HL-60/S4 treated with phorbol 12-myristate 13-acetate at 8.2 ng/mL for 4 days and 3 days (cell line): ENCODE data around the gene MYLK.
"Not testable (repeated sequence)": the region's sequence is repeated elsewhere in the genome, so short reads cannot be mapped to it uniquely, and the experiment has no call there.

ENCODE experiments used
- in situ Hi-C: fragments of 300-500 bp; cut with MboI; formaldehyde crosslinking; loops from 2 replicates; pipeline ENCODE4 v1.15.0; 2022; ENCODE audit warnings: low sequenced_read_pairs

Gene MYLK

DNA sequence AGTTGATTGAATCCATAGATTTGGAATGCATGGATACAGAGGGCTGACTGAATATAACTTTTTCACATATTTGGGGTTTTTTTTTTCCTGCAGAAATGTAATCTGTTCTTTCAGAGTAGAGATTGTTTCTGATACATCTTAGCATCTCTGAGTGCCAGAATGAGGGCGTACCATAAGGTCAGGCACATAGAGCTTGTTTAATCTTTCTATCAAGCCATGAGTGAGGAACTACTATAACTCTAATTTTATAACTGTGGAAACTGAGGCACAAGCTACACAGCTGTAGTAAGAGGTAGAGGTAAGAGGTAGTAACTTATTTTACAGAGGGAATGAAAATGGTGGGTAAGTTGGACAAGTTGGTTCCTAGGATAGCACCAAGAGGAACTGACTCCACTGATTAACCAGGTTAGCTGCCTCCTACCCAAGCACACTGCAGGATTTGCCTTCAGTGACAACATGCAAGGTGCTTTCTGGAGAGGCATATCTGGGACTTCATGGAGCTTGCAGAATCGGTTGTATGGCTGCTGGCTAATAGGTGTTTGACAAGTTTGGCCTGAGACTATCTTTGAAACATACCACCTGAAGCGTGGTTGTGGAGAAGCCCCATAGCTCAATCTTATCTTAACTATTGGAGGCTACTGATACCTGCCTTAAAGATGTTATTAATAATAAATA is 275.7 kb downstream of the MYLK start:
- in situ Hi-C loops, result no loop called here

DNA sequence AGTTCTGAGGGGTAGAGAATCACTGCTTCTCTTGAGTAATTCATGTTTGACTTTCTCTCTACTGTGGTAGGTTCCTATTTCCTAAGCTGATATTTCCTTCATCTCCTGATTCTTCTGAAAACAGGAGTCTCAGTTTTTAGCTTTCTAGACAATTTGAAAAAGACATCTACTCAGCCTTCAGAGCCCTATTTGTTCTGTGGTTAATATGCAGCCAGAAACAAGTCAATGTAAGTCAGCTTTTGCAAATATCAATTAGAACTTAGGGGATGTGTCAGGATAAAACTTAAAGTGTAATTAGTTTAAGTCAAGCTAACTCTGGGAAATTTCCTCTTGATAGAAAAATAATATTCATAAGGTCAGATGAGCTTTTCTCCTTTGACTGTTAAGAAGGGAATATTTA is 277.6 kb downstream of the MYLK start:
- in situ Hi-C loops, result no loop called here

- in situ Hi-C loops, result no loop called here
Measured at GRCh38 chr3:123605789-123606234, 278.3 kb downstream of the MYLK start.

- in situ Hi-C loops, result not testable (repeated sequence)
Measured at GRCh38 chr3:123603153-123603552, 281.0 kb downstream of the MYLK start.

- in situ Hi-C loops, result no loop called here
Measured at GRCh38 chr3:123602325-123602724, 281.8 kb downstream of the MYLK start.

DNA sequence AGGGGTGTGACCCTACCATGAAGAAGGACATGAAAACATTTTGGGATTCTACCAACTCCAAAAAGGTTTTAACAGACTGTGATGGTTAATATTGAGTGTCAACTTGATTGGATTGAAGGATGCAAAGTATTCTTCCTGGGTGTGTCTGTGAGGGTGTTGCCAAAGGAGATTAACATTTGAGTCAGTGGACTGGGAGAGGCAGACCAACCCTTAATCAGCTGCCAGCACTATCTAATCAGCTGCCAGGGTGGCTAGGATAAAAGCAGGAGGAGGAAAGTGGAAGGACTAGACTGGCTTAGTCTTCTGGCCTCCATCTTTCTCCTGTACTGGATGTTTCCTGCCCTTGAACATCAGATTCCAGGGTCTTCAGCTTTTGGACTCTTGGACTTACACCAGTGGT is 283.3 kb downstream of the MYLK start:
- in situ Hi-C loops, result not testable (repeated sequence)

DNA sequence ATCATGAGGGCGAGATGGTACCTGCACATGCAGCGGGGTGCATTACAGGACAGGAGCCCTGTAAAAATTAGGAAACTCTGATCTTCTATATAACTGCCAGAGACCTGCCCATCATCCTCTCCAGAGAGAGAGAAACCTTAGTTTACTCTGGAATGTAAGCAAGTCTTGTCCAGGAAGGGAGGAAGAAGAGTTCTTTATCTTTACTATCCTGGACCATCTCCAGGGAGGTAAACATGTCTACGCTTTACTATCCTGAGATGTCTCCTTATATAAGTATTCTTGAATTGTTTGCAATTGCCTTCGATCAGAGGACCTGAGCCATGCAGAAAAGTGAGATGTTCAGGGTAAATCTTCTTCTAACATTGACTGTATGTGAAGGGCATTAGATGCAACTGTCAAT is 286.6 kb downstream of the MYLK start:
- in situ Hi-C loops, result no loop called here

- in situ Hi-C loops, result no loop called here
Measured at GRCh38 chr3:123595396-123596180, 288.5 kb downstream of the MYLK start.

GRCh38 chr3:123593381-123593780 is 290.8 kb downstream of the MYLK start:
- in situ Hi-C loops, result no loop called here

- in situ Hi-C loops, result no loop called here
Measured at GRCh38 chr3:123590685-123591450, 293.3 kb downstream of the MYLK start.

GRCh38 chr3:123587401-123587800 is 296.7 kb downstream of the MYLK start:
- in situ Hi-C loops, result no loop called here

DNA sequence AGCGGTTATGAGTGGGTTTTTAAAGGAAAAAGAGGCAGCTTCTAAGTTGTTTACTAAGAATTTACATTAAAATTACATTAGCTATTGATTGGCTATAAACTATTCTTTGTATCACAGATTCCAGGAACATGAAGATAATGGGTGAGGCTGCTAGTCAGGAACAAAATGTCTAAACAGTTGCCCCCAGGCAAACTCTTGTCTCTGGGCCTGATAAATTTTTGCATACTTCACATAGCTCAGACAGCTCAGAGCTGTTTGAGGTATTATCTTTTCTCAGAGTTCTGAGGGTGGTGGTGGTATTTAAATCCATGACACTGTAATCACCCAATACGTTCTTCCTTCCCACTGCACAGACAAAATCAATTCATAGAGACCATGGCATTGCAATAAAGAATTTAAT is 297.2 kb downstream of the MYLK start:
- in situ Hi-C loops, result no loop called here

DNA sequence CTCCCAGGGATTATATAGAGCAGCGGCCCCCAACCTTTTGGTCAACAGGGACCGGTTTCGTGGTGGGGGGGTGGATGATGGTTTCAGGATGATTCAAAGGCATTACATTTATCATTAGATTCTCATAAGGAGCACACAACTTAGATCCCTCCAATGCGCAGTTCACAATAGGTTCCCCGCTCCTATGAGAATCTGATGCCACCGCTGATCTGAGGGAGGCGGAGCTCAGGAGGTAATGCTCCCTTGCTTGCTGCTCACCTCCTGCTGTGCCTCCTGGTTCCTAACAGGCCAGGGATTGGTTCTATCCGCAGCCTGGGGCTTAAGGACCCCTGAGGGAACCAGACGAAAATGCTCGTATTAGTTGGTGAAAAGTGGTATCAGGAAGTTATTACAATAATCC is 298.0 kb downstream of the MYLK start:
- in situ Hi-C loops, result no loop called here

- in situ Hi-C loops, result no loop called here
Measured at GRCh38 chr3:123584988-123585937, 298.9 kb downstream of the MYLK start, which contains the start of gene HACD2. Gene HACD2 (minus strand): TSS chr3:123585053. CDS start chr3:123585027, 26 bp downstream.

GRCh38 chr3:123584284-123584987 is 299.7 kb downstream of the MYLK start:
- in situ Hi-C loops, result no loop called here

DNA sequence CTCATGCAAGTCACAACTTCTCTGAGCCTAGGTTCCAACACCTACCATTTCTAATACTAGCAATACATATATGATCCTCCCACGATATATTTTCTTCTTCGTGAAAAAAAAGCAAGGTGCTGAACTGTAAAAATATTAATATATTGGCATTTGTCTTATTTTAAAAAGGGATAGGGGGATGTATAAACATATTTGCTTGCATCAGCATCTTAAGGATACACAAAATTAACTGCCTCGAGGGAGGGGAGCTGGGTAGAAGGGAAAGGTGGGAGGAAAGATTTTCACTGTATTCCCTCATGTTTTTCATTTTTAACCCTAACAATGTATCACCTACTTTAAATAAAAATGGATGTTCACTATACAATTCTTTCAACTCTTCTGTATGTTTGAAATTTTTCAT is 300.6 kb downstream of the MYLK start:
- in situ Hi-C loops, result no loop called here

- in situ Hi-C loops, result no loop called here
Measured at GRCh38 chr3:123582315-123582714, 301.8 kb downstream of the MYLK start.

DNA sequence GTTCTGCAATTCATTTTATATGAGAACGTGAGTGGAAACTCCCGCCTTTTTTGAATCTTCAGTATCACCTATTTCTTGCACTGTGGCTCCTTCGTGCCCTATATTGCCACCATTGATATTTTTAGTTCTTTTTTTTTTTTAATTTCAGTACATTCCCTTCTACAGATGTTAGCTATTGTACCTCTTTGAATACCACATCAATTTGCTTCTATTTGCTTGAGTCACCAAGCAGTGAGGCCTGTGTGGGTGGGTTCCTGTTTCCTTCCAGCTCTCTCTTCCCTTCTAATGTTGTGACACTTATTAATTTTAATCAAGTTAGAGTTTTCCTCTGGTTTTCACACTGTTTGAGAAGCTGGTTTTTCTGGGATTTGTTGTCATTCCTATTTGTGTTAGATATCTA is 308.0 kb downstream of the MYLK start:
- in situ Hi-C loops, result no loop called here

DNA sequence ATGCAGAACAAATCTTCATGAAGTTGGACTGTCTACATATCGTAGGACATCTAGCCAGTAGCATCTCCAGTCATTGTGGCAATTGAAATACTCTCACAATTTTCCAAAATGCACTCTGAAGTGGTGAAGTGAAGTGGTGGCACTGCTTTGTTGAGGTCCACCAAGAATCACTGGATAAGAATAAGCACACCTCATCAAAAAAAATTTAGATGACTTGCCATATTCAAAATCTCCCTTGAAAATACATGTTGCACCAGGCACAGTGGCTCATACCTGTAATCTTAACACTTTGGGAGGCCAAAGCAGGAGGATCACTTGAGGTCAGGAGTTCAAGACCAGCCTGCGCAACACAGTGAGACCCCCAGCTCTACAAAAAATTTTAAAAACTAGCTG is 312.2 kb downstream of the MYLK start:
- in situ Hi-C loops, result loop anchor here (25.0 kb wide), 1 partner anchor 260 kb away; no protein-coding TSS in a partner anchor
